Fibroblast of lung (primary cell): ENCODE data around the gene DHX15.

ENCODE experiments used
- CTCF ChIP-seq, 2 donors: IDR thresholded peaks in 1 of 2; conservative IDR thresholded peaks in 1 of 2; 1 replicate in 1 of 2; 2 replicates in 1 of 2; pipeline ENCODE4 v1.5.1; 2011 to 2012; ENCODE audit warnings: low read length in 2 of 2, control low read depth in 1 of 2, inconsistent platforms in 1 of 2, low read depth in 1 of 2, mild to moderate bottlenecking in 1 of 2
- EZH2 ChIP-seq: IDR thresholded peaks from 2 replicates; pipeline ENCODE4 v1.5.1; 2012; ENCODE audit warnings: low read length, control low read depth, mild to moderate bottlenecking; ENCODE audit errors: missing control alignments

GRCh38 chr4:24516926-24517325 lies 67.4 kb downstream of the DHX15 start:
- no peak for TF ChIP-seq CTCF (conservative IDR thresholded peaks at IDR 0.05 in 1 of 2, IDR thresholded peaks at IDR 0.05 in 1 of 2; ENCODE audit: low read depth in 1 of 2, low read length in 2 of 2)
- no peak for TF ChIP-seq EZH2
